Karpas-422 (cell line): Measurements from ENCODE around the gene RGS6. TPM values are rescaled to one million over a fixed set of nuclear protein-coding genes. Genes with fewer than 3 reads are reported as not detected.

Source experiments
- DNase-seq: peaks from one replicate; pipeline ENCODE4 v3.0.0-alpha.2; 2015
- H2AFZ ChIP-seq: fragments of 200-600 bp; sonication (generic); 2 replicates; pipeline ENCODE4 v1.6.1; 2014; ENCODE audit warnings: antibody characterized with exemption, low read length, mixed read lengths
- H3K27ac ChIP-seq: fragments of 200-600 bp; sonication (generic); 2 replicates; pipeline ENCODE4 v1.5.1; 2014; ENCODE audit warnings: mild to moderate bottlenecking, low read length, moderate library complexity
- H3K27me3 ChIP-seq: fragments of 200-600 bp; sonication (generic); 2 replicates; pipeline ENCODE4 v1.6.1; 2014; ENCODE audit warnings: low read length, mixed read lengths
- H3K36me3 ChIP-seq: fragments of 200-600 bp; sonication (generic); 2 replicates; pipeline ENCODE4 v1.6.1; 2014; ENCODE audit warnings: low read length, mixed read lengths; ENCODE audit not compliant: insufficient read depth
- H3K4me1 ChIP-seq: fragments of 200-600 bp; sonication (generic); 2 replicates; pipeline ENCODE4 v1.6.1; 2014; ENCODE audit warnings: mild to moderate bottlenecking, low read length, mixed read lengths
- H3K4me2 ChIP-seq: fragments of 200-600 bp; sonication (generic); 2 replicates; pipeline ENCODE4 v1.6.1; 2014; ENCODE audit warnings: low read length, low read depth, mild to moderate bottlenecking; ENCODE audit not compliant: poor library complexity, severe bottlenecking
- H3K4me3 ChIP-seq: fragments of 200-600 bp; sonication (generic); 2 replicates; pipeline ENCODE4 v1.5.1; 2014; ENCODE audit warnings: mild to moderate bottlenecking, antibody characterized with exemption, low read length, mixed read lengths
- H3K79me2 ChIP-seq: fragments of 200-600 bp; sonication (generic); 2 replicates; pipeline ENCODE4 v1.6.1; 2014; ENCODE audit warnings: mild to moderate bottlenecking, low read length, mixed read lengths
- H3K9ac ChIP-seq: fragments of 200-600 bp; sonication (generic); 2 replicates; pipeline ENCODE4 v1.6.0; 2014; ENCODE audit warnings: low read length
- H3K9me2 ChIP-seq: fragments of 200-600 bp; sonication (generic), shearing (Covaris generic); replicated peaks from 2 replicates; pipeline ENCODE4 v1.6.0; 2014; ENCODE audit warnings: mild to moderate bottlenecking, low read length, moderate library complexity; ENCODE audit not compliant: insufficient read depth
- H3K9me3 ChIP-seq: fragments of 300-700, 200-600 bp; sonication (generic); 2 replicates; pipeline ENCODE4 v1.6.1; 2014; ENCODE audit warnings: low read length, mixed read lengths
- H4K20me1 ChIP-seq: fragments of 200-600 bp; sonication (generic); 2 replicates; pipeline ENCODE4 v1.6.1; 2014; ENCODE audit warnings: mild to moderate bottlenecking, antibody characterized with exemption, low read length, low read depth; ENCODE audit not compliant: insufficient read depth
- total RNA-seq: library from RNA; depleted of rRNA; stranded (reverse); fragments of >200 nt; shearing (Covaris generic); gene quantifications from 2 replicates; pipeline ENCODE4 v1.2.3, GENCODE V29; 2014; ENCODE audit warnings: low replicate concordance

RGS6 gene
- total RNA-seq, 1 experiment from 2014 or later = 0.07 TPM

DNA sequence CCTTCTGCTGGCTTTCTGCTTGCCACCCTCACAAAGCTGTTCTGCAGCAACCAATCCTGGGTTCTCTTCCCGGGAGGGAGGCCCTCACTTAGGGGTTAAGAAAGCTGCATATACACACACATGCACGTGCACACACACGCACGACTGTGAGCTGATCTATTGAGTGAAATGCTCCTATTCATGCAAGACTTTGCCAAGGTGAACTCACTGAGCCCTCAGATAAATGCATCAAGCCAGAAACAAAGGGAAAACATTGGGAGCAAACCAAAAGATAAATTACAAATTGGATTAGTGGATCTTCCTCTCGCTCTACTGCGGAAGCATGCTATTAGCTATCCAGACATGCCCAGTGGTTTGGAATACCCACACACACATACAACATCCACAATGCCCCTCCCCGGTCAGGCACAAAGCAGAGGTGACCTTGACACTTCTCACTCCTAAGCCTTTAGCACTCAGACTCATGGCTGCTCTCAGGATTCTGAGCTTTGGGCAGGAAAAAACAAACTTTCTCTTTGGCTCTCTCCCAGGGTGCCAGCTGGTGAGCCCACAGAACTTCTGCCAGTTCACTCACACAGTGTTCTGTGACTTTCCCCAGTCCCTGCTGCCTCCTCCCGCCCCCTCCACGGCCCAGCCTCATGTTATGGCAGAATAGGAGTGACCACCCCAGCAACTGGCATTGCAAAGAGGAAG is 641.6 kb downstream of the RGS6 start:
- no peaks in the 10 kb centered on the region for H3K79me2 ChIP-seq
- no peaks in the 10 kb centered on the region for H4K20me1 ChIP-seq
- H2AFZ ChIP-seq = no peak overlapping the region
- no peak overlapping the region for H3K9ac ChIP-seq
- H3K4me2 ChIP-seq = no peak overlapping the region
- no peaks in the 10 kb centered on the region for H3K9me2 ChIP-seq
- H3K27me3 ChIP-seq = no peaks in the 10 kb centered on the region
- H3K9me3 ChIP-seq = no peaks in the 10 kb centered on the region
- H3K4me1 ChIP-seq = no peaks in the 10 kb centered on the region
- no peaks in the 10 kb centered on the region for H3K36me3 ChIP-seq
- no peak overlapping the region for H3K27ac ChIP-seq
- DNase-seq = no peak
- no peak overlapping the region for H3K4me3 ChIP-seq

DNA sequence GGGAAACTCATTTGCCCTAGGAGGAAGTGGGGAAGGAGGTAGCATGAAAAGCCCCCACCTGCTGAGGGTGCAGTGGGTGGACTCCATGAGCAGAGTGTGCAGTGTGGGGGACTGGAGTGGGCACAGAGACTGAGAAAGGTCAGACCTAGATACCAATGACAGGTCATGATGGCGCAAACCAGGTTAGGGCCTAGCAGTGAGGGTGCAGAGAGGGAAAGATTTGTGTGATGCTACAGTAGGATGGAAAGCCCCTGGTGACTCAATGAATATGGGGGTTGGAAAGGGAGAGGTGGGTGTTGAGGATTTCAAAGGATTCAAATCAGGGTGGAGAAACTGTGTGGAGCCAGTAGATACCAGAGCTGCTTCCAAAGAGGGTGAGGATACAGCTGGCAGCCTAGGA is 642.5 kb downstream of the RGS6 start:
- no peaks in the 10 kb centered on the region for H3K27me3 ChIP-seq
- no peaks in the 10 kb centered on the region for H4K20me1 ChIP-seq
- H3K79me2 ChIP-seq = no peaks in the 10 kb centered on the region
- H3K9me2 ChIP-seq = no peaks in the 10 kb centered on the region
- no peaks in the 10 kb centered on the region for H3K4me1 ChIP-seq
- H3K36me3 ChIP-seq = no peaks in the 10 kb centered on the region
- H2AFZ ChIP-seq = no peak overlapping the region
- H3K27ac ChIP-seq = no peak overlapping the region
- H3K9ac ChIP-seq = no peak overlapping the region
- DNase-seq = no peak
- no peak overlapping the region for H3K4me3 ChIP-seq
- no peaks in the 10 kb centered on the region for H3K9me3 ChIP-seq
- no peak overlapping the region for H3K4me2 ChIP-seq

DNA sequence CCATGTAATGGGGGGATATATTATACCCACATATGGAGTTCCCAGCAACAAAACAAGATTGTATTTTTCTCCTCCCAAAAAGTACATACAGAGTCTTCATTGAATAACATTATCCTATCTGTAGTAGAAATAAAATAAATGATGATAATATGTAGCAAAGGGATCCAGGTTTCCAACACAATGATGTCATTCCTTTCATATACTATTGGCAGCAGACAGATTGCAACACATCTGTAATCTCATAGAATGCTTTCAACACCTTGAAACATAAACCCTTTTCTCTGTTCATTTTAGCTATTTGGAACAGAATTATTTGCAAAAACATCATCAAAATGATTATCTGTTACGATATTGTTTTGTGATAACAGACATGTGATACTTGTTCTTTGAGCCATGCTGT is 644.0 kb downstream of the RGS6 start:
- no peaks in the 10 kb centered on the region for H3K4me1 ChIP-seq
- H2AFZ ChIP-seq = no peak overlapping the region
- no peak overlapping the region for H3K4me3 ChIP-seq
- H3K79me2 ChIP-seq = no peaks in the 10 kb centered on the region
- H3K36me3 ChIP-seq = no peaks in the 10 kb centered on the region
- no peak overlapping the region for H3K4me2 ChIP-seq
- no peak overlapping the region for H3K27ac ChIP-seq
- no peak for DNase-seq
- H3K9ac ChIP-seq = no peak overlapping the region
- no peaks in the 10 kb centered on the region for H3K9me3 ChIP-seq
- no peaks in the 10 kb centered on the region for H4K20me1 ChIP-seq
- no peaks in the 10 kb centered on the region for H3K9me2 ChIP-seq
- H3K27me3 ChIP-seq = no peaks in the 10 kb centered on the region

DNA sequence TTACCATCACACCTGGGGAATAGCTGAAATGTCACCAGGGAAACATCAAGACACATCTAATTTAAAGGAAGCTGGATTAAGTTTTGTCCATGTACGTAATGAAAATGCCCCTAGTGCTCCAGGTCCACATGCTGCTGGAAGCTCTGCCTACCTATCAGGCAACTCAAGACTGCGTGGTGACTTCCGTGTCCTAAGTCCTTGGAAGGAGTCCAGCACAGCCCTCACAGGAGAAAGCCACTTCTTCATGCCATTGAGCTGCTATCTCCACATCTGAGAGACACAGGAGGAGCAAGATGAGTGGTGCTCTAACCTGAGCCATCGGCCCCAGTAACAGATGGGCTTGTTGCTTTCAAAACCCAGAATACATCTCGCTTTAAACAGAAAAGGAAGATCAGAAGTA is 645.3 kb downstream of the RGS6 start:
- Histone ChIP-seq H3K9ac (no peak overlapping the region), H3K4me3 (no peak overlapping the region), H2AFZ (no peak overlapping the region), H3K9me2 (no peaks in the 10 kb centered on the region; the same call in 1 of the 2 replicates), H3K27me3 (no peaks in the 10 kb centered on the region), H3K4me1 (no peaks in the 10 kb centered on the region), H3K36me3 (no peaks in the 10 kb centered on the region), H3K79me2 (no peaks in the 10 kb centered on the region), H3K4me2 (no peak overlapping the region), H3K9me3 (no peaks in the 10 kb centered on the region), H4K20me1 (no peaks in the 10 kb centered on the region), H3K27ac (no peak overlapping the region)
- no peak for DNase-seq

DNA sequence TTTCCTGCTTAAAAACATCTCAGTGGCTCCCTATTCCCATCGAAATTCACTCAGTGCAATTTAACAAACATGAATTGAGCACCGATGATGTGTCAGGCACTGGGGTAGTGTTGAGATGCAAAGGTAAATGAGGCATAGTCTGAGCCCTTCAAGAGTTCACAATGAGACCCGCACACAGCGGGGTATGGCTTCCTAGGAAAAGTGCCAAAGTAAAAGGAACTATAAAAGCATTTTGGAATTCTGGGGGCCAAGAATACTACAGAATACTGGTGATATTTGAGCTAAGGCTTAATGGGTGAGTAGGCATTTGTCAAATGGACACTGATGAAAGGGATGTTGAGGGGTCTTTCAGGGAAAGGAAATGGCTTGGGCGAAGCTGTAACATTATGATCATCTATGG is 646.3 kb downstream of the RGS6 start:
- H3K79me2 ChIP-seq = no peaks in the 10 kb centered on the region
- H3K27ac ChIP-seq = no peak overlapping the region
- H3K9me2 ChIP-seq = no peaks in the 10 kb centered on the region; the same call in 1 of the 2 replicates
- DNase-seq = no peak
- H4K20me1 ChIP-seq = no peaks in the 10 kb centered on the region
- H3K9ac ChIP-seq = no peak overlapping the region
- no peak overlapping the region for H2AFZ ChIP-seq
- no peaks in the 10 kb centered on the region for H3K36me3 ChIP-seq
- no peaks in the 10 kb centered on the region for H3K9me3 ChIP-seq
- no peak overlapping the region for H3K4me3 ChIP-seq
- H3K27me3 ChIP-seq = no peaks in the 10 kb centered on the region
- no peak overlapping the region for H3K4me2 ChIP-seq
- H3K4me1 ChIP-seq = no peaks in the 10 kb centered on the region

DNA sequence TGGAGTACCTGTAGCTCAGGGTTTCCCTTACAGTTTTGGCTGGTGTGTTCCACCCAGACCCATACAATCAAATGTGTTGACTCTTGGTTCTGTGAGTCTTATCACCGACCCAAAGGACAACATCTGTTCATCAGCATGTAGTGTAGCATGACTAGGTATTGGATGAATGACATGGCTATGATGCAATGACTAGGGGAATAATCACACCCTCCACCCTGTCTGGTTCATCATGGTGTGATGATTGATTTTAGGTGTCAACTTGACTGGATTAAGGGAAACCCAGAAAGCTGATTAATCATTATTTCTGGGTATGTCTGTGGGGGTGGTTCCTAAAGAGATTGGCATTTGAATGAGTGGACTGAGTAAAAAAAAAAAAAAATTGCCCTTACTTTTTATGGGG is 650.4 kb downstream of the RGS6 start:
- H3K4me3 ChIP-seq = no peak overlapping the region
- H3K27ac ChIP-seq = no peak overlapping the region
- H4K20me1 ChIP-seq = no peaks in the 10 kb centered on the region
- H3K9ac ChIP-seq = no peak overlapping the region
- no peak overlapping the region for H3K4me2 ChIP-seq
- no peak overlapping the region for H2AFZ ChIP-seq
- H3K36me3 ChIP-seq = no peaks in the 10 kb centered on the region
- H3K9me2 ChIP-seq = no peaks in the 10 kb centered on the region; the same call in 1 of the 2 replicates
- DNase-seq = no peak
- H3K9me3 ChIP-seq = no peaks in the 10 kb centered on the region
- H3K4me1 ChIP-seq = no peaks in the 10 kb centered on the region
- no peaks in the 10 kb centered on the region for H3K79me2 ChIP-seq
- no peaks in the 10 kb centered on the region for H3K27me3 ChIP-seq

DNA sequence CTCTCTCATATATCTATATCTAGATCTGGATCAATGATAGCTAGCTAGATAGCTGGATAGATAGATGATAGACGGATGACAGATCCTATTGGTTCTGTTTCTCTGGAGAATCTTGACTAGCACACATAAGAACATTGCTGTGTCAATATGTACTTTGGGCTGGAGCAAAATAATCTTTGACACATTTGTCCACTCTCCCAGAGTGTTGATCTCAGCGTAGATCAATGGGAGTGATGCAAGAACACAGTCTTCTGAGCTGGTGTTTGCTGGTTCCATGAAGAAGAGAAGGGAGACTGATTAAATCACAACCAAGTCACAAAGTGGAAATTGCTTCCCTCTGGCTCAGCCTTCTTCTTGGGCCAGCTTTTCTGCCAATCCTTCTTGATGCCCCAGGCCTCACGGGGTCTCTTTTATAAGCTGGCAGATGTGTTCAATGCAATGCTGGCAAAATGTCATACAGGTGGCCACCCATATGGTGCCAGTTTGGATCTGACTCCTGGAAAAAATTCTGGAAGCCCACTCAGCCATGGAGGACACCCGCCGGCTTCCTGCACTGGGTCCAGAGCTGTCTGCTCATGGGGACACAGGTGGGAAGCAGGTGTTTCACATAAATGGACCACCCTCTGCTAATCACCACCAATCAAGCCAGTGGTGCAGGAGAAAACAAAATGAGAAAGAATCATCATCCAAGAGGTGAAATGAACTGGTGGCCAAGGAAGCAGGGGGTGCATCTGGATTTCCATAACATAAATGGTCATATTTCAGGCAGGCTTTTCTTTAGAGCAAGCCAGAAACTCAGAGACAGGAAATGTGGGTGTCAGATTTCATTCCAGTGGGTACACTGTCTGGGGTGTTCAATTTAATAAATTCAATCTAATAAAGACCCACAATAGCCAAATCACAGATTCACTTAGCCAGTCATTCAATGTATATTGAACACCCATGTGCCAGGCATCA is 651.4 kb downstream of the RGS6 start:
- Histone ChIP-seq H3K27me3 (no peaks in the 10 kb centered on the region), H4K20me1 (no peaks in the 10 kb centered on the region), H3K4me2 (no peak overlapping the region), H2AFZ (no peak overlapping the region), H3K79me2 (no peaks in the 10 kb centered on the region), H3K9ac (no peak overlapping the region), H3K36me3 (no peaks in the 10 kb centered on the region), H3K4me3 (no peak overlapping the region), H3K4me1 (peaks cover 6% of the 10 kb centered on the region), H3K9me3 (no peaks in the 10 kb centered on the region), H3K9me2 (no peaks in the 10 kb centered on the region; the same call in 1 of the 2 replicates), H3K27ac (no peak overlapping the region)
- no peak for DNase-seq

DNA sequence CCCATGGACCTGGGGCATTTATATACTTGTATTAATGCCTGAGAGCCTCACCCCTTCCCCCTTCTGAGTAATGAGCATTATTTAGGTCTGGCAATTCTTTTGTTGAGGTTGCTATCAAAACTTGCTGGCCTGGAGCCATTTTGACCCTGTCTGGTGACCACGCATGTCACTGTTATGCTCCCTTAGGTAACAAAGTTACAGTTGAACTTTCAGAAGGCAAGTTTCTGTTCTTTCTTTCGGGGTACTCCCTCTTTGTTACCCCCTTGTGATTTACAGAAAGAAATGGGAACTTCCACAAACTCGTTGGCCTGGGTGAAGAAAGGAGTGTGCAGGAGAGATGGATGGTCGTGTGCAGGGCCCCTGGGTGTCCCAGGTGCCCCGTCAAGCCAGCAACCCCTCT is 656.3 kb downstream of the RGS6 start:
- H3K27ac ChIP-seq = no peak overlapping the region
- H3K36me3 ChIP-seq = no peaks in the 10 kb centered on the region
- H4K20me1 ChIP-seq = no peaks in the 10 kb centered on the region
- DNase-seq = no peak
- H3K9me2 ChIP-seq = no peaks in the 10 kb centered on the region
- no peak overlapping the region for H3K4me2 ChIP-seq
- H3K9ac ChIP-seq = no peak overlapping the region
- H3K4me1 ChIP-seq = peaks cover 15% of the 10 kb centered on the region
- no peak overlapping the region for H2AFZ ChIP-seq
- no peaks in the 10 kb centered on the region for H3K9me3 ChIP-seq
- no peak overlapping the region for H3K4me3 ChIP-seq
- no peaks in the 10 kb centered on the region for H3K79me2 ChIP-seq
- H3K27me3 ChIP-seq = no peaks in the 10 kb centered on the region
